Measurements from ENCODE around the gene CEP41. TPM values are rescaled to one million over a fixed set of nuclear protein-coding genes. Genes with fewer than 3 reads are reported as not detected.

Gene CEP41
- total RNA-seq, 1 donor from 2014 or later, result 4.7 TPM

DNA sequence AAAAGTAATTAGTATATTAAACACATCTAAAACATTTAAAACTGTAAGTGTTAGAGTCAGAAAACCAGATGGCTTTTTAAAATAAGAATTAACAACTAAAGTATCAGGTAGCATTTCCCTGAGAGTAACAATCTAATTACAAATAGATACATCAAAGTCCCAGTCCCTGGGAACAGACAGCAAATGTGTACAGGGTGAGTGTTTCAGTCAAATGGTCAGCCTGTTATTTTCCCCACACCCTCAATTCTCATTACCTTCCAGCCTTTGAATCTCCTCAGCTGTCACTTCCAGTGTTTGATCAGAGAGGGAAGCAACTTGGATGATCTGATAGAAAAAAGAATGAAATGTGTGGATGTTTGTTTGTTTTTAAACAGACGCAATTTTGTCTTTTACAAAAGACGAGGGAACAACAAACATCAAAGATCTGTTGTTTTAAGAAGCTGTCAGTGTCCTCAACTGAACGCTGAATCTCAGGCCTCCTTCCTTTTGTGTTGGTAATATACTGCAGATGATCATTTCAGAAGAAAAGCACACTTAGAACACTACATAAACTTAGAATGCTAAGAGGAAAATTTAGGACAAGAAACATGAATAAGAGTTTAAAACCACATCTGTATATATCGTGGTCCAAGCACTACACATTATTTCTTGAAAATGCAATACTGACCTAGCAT is 29.8 kb downstream of the CEP41 start:
- intact Hi-C loops (cut with DNase I), result no loop called here
- no peak for DNase-seq (ENCODE audit: extremely low spot score in 2 of 2)
- Histone ChIP-seq H3K27me3 (no peaks in the 10 kb centered on the region), H3K36me3 (no peaks in the 10 kb centered on the region), H3K9me3 (no peaks in the 10 kb centered on the region), H3K4me3 (no peak overlapping the region), H3K4me1 (no peaks in the 10 kb centered on the region), H3K27ac (no peak overlapping the region)
- TF ChIP-seq POLR2AphosphoS5 (IDR thresholded peaks at IDR 0.05; ENCODE audit: insufficient read depth in 1 of 2, low read depth in 1 of 2) (no peak), POLR2A (IDR thresholded peaks at IDR 0.05) (no peak)
- TF ChIP-seq, protein P1, sequence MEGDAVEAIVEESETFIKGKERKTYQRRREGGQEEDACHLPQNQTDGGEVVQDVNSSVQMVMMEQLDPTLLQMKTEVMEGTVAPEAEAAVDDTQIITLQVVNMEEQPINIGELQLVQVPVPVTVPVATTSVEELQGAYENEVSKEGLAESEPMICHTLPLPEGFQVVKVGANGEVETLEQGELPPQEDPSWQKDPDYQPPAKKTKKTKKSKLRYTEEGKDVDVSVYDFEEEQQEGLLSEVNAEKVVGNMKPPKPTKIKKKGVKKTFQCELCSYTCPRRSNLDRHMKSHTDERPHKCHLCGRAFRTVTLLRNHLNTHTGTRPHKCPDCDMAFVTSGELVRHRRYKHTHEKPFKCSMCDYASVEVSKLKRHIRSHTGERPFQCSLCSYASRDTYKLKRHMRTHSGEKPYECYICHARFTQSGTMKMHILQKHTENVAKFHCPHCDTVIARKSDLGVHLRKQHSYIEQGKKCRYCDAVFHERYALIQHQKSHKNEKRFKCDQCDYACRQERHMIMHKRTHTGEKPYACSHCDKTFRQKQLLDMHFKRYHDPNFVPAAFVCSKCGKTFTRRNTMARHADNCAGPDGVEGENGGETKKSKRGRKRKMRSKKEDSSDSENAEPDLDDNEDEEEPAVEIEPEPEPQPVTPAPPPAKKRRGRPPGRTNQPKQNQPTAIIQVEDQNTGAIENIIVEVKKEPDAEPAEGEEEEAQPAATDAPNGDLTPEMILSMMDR (IDR thresholded peaks at IDR 0.05), result no peak

DNA sequence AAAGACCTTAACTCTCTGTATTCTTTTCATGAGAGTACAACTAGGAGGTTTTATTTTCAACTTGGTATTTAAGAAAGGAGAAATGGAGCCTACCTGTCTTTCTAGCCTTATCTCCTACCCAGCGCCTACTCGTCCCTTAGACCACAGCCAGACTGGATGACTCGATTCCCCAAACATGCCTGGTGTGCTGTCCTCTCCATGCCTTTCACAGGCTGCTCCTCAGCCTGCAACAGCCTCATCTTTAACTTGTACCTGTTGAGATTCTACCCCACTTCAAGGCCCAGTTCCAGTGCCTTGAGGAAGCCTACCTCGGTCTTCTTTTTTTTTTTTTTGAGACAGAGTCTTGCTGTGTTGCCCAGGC is 31.1 kb downstream of the CEP41 start:
- Histone ChIP-seq H3K27me3 (no peaks in the 10 kb centered on the region), H3K4me1 (no peaks in the 10 kb centered on the region), H3K27ac (no peak overlapping the region), H3K36me3 (no peaks in the 10 kb centered on the region), H3K4me3 (no peak overlapping the region), H3K9me3 (no peaks in the 10 kb centered on the region)
- intact Hi-C loops (cut with DNase I), result no loop called here
- no peak for DNase-seq (ENCODE audit: extremely low spot score in 2 of 2)
- TF ChIP-seq POLR2A (IDR thresholded peaks at IDR 0.05), result no peak
- TF ChIP-seq, protein P1 (IDR thresholded peaks at IDR 0.05), result no peak

DNA sequence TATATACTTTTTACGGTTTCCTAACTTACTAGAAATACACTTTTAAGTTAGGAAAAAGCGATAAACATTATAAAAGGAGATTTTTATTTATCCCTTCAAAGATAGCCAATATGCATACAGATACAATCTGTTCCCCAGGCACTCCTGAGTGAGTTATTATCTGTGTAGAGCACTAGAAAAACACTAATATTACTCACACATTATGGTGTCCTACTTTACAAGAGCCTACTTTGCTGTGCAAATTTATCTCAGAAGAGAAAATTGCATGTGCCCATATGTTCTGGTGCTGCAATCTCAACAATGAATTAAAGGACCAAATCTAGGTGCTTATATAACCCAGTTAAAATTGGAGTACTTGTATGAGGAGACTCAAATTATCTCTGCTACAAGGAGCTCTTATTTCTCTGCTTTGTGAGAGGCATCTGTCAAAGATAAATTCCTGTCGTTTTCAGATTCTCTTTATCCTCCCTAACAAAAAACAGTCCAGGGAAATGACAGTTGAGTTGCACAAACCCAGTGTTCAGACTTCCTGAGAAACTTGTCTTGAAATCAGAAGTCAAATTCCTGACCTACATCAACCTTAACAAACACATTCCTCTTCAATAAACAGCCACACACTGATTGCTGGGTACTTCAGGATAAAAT is 31.6 kb downstream of the CEP41 start:
- Histone ChIP-seq H3K36me3 (no peaks in the 10 kb centered on the region), H3K27ac (no peak overlapping the region), H3K9me3 (no peaks in the 10 kb centered on the region), H3K4me3 (no peak overlapping the region), H3K4me1 (no peaks in the 10 kb centered on the region), H3K27me3 (no peaks in the 10 kb centered on the region)
- TF ChIP-seq, protein P1 (IDR thresholded peaks at IDR 0.05), result no peak
- TF ChIP-seq POLR2AphosphoS5 (IDR thresholded peaks at IDR 0.05; ENCODE audit: insufficient read depth in 1 of 2, low read depth in 1 of 2), result no peak
- TF ChIP-seq POLR2A (IDR thresholded peaks at IDR 0.05), result no peak
- intact Hi-C loops (cut with DNase I), result no loop called here
- no peak for DNase-seq (ENCODE audit: extremely low spot score in 2 of 2)

DNA sequence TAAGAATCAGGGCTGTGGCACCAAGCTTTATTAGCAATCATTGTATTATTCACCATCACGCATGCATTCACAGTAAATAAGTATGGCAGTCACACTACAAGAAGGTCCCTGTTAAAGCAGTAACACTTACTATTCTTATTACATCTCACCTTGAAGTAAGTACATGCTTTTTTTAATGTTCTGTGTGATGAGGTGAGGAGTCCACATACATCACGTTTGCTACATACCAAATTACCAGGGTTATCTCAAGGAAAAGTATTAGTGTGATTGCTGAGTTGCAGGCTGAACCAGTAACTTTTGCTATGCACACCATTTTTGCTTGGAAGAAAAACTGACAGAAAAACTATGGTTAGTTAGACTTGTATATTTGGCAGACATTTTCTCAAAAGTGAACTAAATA is 35.8 kb downstream of the CEP41 start:
- no peaks in the 10 kb centered on the region for H3K9me3 ChIP-seq
- intact Hi-C loops (cut with DNase I), result no loop called here
- H3K4me3 ChIP-seq, result no peak overlapping the region
- H3K36me3 ChIP-seq, result no peaks in the 10 kb centered on the region
- TF ChIP-seq POLR2AphosphoS5 (IDR thresholded peaks at IDR 0.05; ENCODE audit: insufficient read depth in 1 of 2, low read depth in 1 of 2) (no peak), POLR2A (IDR thresholded peaks at IDR 0.05) (no peak)
- TF ChIP-seq, protein P1 (IDR thresholded peaks at IDR 0.05), result no peak
- H3K27me3 ChIP-seq, result no peaks in the 10 kb centered on the region
- no peaks in the 10 kb centered on the region for H3K4me1 ChIP-seq
- no peak overlapping the region for H3K27ac ChIP-seq
- no peak for DNase-seq (ENCODE audit: extremely low spot score in 2 of 2)

DNA sequence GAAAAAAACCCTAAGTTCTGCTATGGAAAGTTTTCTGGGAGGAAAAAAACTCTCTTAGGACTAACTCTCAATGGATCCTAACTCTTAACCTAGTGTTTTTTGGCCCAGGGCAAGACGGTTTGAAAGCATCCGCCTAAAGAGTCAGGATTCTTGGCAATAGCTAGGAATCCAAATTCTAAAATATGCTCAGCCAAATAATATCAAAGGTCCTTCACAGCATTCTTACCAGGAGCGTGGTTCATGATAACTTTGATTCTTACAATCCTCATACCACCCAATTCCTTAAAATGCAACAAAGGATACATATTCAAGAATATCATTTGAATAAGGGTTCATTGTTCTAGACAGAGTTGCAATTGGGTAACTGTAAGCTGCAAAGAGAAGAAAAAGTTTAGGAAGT is 39.2 kb downstream of the CEP41 start:
- TF ChIP-seq POLR2AphosphoS5 (IDR thresholded peaks at IDR 0.05; ENCODE audit: insufficient read depth in 1 of 2, low read depth in 1 of 2), result no peak
- TF ChIP-seq, protein P1 (IDR thresholded peaks at IDR 0.05), result no peak
- no peak for TF ChIP-seq POLR2A (IDR thresholded peaks at IDR 0.05)
- intact Hi-C loops (cut with DNase I), result no loop called here
- no peaks in the 10 kb centered on the region for H3K36me3 ChIP-seq

More for the DNA sequence above, 39.2 kb downstream of the CEP41 start:
- Histone ChIP-seq H3K9me3 (no peaks in the 10 kb centered on the region), H3K27me3 (no peaks in the 10 kb centered on the region), H3K4me1 (no peaks in the 10 kb centered on the region), H3K27ac (no peak overlapping the region), H3K4me3 (no peak overlapping the region)
- DNase-seq (ENCODE audit: extremely low spot score in 2 of 2), result no peak

All from vagina (tissue), 2 donors.